GM18951 (cell line): ENCODE measurements around the gene FGFBP1.

ENCODE experiments used
- POLR2A ChIP-seq: IDR thresholded peaks from 4 replicates; pipeline ENCODE4 v1.6.1; 2011; ENCODE audit warnings: mild to moderate bottlenecking; ENCODE audit not compliant: insufficient read length, insufficient read depth; ENCODE audit errors: extremely low read depth
- in situ Hi-C: fragments of 300-500 bp; cut with MboI; formaldehyde crosslinking; loops from one replicate; pipeline ENCODE4 v1.12.0; 2022; ENCODE audit warnings: low sequenced_read_pairs, mixed read lengths, inconsistent platforms; ENCODE audit not compliant: unreplicated experiment

FGFBP1 gene

DNA sequence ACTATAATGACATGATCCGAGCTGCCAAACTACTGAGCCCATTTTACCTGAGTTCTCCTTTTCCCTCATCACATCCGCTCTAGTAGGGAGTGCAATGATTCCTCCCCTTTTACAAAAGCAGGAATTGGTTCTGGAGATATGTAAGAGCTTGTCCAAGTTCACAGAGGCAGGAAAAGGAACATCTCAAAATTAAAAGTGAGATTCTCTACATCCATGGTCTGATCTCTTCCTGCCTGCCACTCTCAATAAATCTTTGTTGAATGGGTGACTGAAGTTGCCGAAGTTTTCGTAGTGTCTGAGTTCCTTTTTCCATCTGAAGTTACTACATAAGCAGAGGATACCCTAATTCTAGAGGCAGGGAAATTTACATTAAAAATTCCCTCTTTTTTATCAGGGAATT lies at the start of gene FGFBP1:
TSS of gene FGFBP1 (minus strand) at position 101 of the 400 bp plus-strand sequence. CDS start 2,108 bp downstream, outside the sequence.
- no peak for TF ChIP-seq POLR2A
- in situ Hi-C loops = no loop called here

GRCh38 chr4:15988222-15988621 lies 49.7 kb upstream of the FGFBP1 start:
- in situ Hi-C loops = no loop called here
- TF ChIP-seq POLR2A = no peak

- in situ Hi-C loops = no loop called here
- TF ChIP-seq POLR2A = no peak
These were observed 48.4 kb upstream of the FGFBP1 start for GRCh38 chr4:15986907-15987306.

GRCh38 chr4:15983610-15984009 lies 45.1 kb upstream of the FGFBP1 start:
- TF ChIP-seq POLR2A = no peak
- in situ Hi-C loops = no loop called here

GRCh38 chr4:15982842-15983524 lies 44.4 kb upstream of the FGFBP1 start:
- in situ Hi-C loops = no loop called here

DNA sequence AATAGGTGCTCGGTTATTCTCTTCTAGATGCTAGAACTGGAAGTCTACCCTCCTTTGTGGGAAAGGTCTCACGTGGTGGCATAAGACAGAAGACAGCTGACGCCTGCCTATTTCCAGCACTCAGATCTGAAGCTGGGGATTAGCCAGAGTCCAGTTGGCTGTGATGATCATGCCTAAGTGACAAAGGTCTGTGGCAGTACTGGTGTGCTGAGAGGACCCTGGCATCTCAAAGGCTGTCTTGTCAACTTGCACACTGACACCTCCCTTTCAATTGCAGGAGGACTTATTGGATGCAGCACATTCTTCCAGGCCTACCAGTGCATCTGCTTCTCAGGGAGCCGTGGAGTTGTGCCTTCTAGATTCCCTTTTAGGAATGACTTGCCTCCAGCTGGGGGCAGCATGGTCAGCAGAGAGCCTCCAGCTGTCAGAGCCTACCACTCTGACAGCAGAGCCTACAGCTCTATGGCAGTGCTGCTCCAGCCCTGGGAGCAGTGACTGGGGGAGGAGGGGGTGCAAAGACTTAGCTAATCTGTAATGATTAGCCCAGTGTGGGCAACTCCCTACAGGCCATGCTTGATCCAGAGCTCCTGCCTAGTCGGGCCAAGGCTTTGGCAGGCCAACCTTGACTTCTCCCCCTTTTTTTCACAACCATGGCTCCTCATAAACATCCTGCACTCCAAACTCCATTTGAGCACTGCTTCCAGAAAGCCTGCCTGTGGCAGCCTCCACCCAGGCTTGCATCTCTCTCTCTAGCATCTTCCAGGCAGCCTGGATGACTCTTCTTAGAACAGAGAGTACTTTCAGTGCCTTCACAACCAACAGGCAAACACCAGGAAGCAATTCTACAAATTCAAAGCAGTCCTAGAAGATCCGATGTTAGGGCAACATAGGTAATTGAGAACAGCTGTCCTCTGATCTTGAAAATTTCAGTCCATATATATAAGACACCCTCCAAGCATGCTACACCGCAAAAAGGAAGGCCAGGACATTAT lies 38.2 kb upstream of the FGFBP1 start:
- TF ChIP-seq POLR2A = no peak
- in situ Hi-C loops = no loop called here

More at GRCh38 chr4:15982842-15983524, 44.4 kb upstream of the FGFBP1 start:
- no peak for TF ChIP-seq POLR2A

- in situ Hi-C loops = loop anchor here (25.0 kb wide), 1 partner anchor 259 kb away; the partner anchor contains the start of gene BST1
- TF ChIP-seq POLR2A = no peak
These were observed 32.7 kb upstream of the FGFBP1 start for GRCh38 chr4:15971068-15971801.

DNA sequence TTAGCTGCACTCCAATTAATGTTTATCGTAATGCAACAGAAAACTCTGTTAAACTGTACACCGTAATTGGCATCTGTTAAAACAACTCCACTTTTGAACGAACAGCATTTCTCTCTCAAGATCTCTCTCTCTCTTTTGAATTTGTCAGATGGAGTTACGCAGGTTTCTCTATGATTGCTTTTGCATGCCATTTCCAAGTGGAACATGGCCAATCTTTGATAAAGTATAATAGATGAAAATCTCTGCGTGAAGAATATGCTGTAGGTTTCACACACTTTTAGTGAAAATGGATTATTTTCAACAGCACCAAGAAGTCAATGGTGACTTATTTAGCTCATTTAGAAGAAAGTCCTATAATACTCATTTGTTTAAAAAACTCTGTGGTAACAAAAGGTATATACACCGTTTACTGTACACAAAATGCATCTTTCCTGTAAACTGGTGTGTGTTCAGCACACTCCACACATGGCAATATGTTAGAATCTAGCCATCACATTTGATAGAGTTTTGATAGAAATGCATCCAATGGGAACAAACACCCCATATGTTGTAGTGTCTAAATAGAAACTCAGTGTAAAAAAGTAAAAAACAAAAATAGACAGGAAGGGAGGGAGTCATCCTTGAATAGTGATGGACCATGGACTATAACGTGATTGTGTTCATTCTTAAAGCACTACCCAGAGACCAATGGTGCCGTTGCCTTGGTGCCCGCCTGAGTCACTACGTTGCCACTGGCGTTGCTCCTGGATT lies 30.2 kb upstream of the FGFBP1 start:
- in situ Hi-C loops = loop anchor here (25.0 kb wide), 1 partner anchor 256 kb away; the partner anchor contains the start of gene BST1
- no peak for TF ChIP-seq POLR2A

- TF ChIP-seq POLR2A = no peak
- in situ Hi-C loops = loop anchor here (25.0 kb wide), 1 partner anchor 253 kb away; the partner anchor contains the start of gene BST1
These were observed 26.8 kb upstream of the FGFBP1 start for GRCh38 chr4:15965325-15965724.

DNA sequence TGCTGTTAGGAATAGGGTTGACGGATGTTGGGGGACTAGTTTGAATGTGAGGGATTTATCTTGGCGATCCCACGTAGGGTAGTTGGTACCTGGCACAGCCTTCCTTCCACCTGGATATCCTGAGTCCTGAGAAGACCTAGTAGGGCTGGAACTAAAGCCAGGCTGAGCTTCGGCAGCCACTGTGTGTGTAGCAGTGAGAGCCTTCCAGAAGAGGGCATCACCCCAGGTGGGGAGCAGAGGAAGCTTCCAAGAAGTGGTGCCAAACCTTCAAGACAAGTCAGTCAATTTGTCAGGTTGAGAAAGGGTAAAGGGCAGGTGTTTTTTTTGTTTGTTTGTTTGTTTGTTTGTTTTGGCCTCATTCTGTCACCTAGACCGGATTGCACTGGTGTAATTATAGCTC lies 25.6 kb upstream of the FGFBP1 start:
- no peak for TF ChIP-seq POLR2A
- in situ Hi-C loops = loop anchor here (25.0 kb wide), 1 partner anchor 252 kb away; the partner anchor contains the start of gene BST1

DNA sequence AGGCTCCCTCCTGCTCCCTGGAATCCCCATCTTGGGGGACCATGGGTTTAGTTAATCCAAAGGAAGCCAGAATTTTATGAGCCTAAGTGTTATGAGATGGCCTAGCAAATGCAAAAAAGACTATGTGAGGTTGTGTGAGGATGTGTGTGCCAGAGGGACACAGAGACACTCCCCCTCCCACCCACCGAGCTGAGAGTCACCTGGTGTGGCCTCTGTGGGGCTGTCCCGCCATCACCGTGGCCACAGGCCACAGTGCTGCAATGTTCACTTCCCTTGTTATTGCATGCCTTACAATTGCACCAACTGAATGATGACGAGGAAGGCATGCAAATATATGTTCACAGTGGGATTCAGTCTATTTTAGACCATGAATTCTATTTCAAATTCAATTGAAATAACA lies 25.0 kb upstream of the FGFBP1 start:
- no peak for TF ChIP-seq POLR2A
- in situ Hi-C loops = loop anchor here (25.0 kb wide), 1 partner anchor 251 kb away; the partner anchor contains the start of gene BST1

DNA sequence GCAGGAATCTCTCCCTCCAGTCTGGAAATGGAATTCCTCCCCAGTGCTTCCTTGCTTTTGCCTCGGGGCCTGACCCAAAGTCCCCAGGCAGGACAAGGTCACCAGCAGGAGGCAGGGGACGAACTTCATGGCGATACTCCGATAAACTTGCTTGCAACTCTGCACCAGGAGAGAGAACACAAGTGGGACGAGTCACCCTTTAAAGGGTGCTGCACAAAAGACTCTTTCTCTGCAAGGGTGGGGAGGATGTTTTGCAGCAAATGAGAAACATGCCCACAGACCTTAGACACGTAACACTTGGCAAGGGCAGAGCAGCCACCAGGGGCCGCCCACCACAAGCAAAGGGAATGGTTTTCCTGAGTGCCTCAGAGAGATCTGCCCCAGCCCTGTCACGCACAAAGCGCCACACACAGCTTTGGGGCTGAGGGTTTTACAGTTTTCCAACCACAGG lies 24.5 kb upstream of the FGFBP1 start, which contains the start of gene FGFBP2:
TSS of gene FGFBP2 (minus strand) at position 175 of the 451 bp plus-strand sequence. CDS start at position 129, 46 bp downstream.
- in situ Hi-C loops = loop anchor here (25.0 kb wide), 1 partner anchor 251 kb away; the partner anchor contains the start of gene BST1
- no peak for TF ChIP-seq POLR2A
